Endodermal cell (in vitro differentiated cells): ENCODE data around the gene ADGRD1. TPM values are rescaled to one million over a fixed set of nuclear protein-coding genes. Genes with fewer than 3 reads are reported as not detected.
A peak's percentile ranks its signal among the peaks of the same experiment; 100 is the strongest.

Experiments
- DNase-seq: peaks from one replicate; pipeline ENCODE4 v3.0.0-alpha.2; 2017
- H3K27ac ChIP-seq: 2 replicates; pipeline ENCODE4 v1.5.1; 2013; ENCODE audit warnings: mild to moderate bottlenecking, low read depth, low read length, moderate library complexity
- H3K27me3 ChIP-seq: 2 replicates; pipeline ENCODE4 v1.6.1; 2013; ENCODE audit warnings: mild to moderate bottlenecking, low read length, moderate library complexity; ENCODE audit not compliant: insufficient read depth, control insufficient read depth, poor library complexity, severe bottlenecking
- H3K36me3 ChIP-seq: 2 replicates; pipeline ENCODE4 v1.7.0; 2013; ENCODE audit warnings: mild to moderate bottlenecking, low read length, moderate library complexity; ENCODE audit not compliant: control insufficient read depth, insufficient read depth
- H3K4me1 ChIP-seq: one replicate; pipeline ENCODE4 v1.7.0; 2013; ENCODE audit warnings: low read length; ENCODE audit not compliant: control insufficient read depth, insufficient read depth
- H3K4me3 ChIP-seq: 2 replicates; pipeline ENCODE4 v1.5.1; 2013; ENCODE audit warnings: mild to moderate bottlenecking, low read length, moderate library complexity
- H3K9ac ChIP-seq: 2 replicates; pipeline ENCODE4 v1.6.1; 2013; ENCODE audit warnings: mild to moderate bottlenecking, low read length, moderate library complexity; ENCODE audit not compliant: poor library complexity, severe bottlenecking; ENCODE audit errors: extremely low read depth
- H3K9me3 ChIP-seq: 2 replicates; pipeline ENCODE4 v1.6.1; 2013; ENCODE audit warnings: mild to moderate bottlenecking, low read length, moderate library complexity; ENCODE audit not compliant: control insufficient read depth
- H3K27ac Mint-ChIP-seq: 2 replicates; pipeline ENCODE4 v1.8.0; 2020; ENCODE audit warnings: mixed read lengths
- H3K27me3 Mint-ChIP-seq: 2 replicates; pipeline ENCODE4 v1.8.0; 2021; ENCODE audit warnings: mild to moderate bottlenecking, mixed read lengths; ENCODE audit not compliant: insufficient read depth
- H3K36me3 Mint-ChIP-seq: 2 replicates; pipeline ENCODE4 v1.8.0; 2020; ENCODE audit warnings: low read depth, mixed read lengths
- H3K4me1 Mint-ChIP-seq: 2 replicates; pipeline ENCODE4 v1.8.0; 2020; ENCODE audit warnings: mixed read lengths
- H3K4me3 Mint-ChIP-seq: 2 replicates; pipeline ENCODE4 v1.8.0; 2020; ENCODE audit warnings: mild to moderate bottlenecking, moderate library complexity, mixed read lengths
- H3K9me3 Mint-ChIP-seq: 2 replicates; pipeline ENCODE4 v1.8.0; 2020; ENCODE audit warnings: mild to moderate bottlenecking, mixed read lengths
- CTCF ChIP-seq: fragments of 200-600 bp; sonication (generic); conservative IDR thresholded peaks from 2 replicates; pipeline ENCODE4 v1.5.0; 2021; ENCODE audit warnings: antibody characterized with exemption, mild to moderate bottlenecking
- WGBS, 2 experiments: methylation state at CpG; one replicate each; pipeline versions ENCODE4 v1.1.5 to v1.1.7; 2013; ENCODE audit warnings: missing lambda C conversion rate in 2 of 2, mixed read lengths in 1 of 2; ENCODE audit not compliant: insufficient coverage in 1 of 2, insufficient read length in 1 of 2; 5-methylcytosine and 5-hydroxymethylcytosine counted together
- total RNA-seq, 2 donors: library from RNA; stranded (reverse); fragmentation: NEBNext Ultra II Directional in 1 of 2; extraction: Animal tissue kit (Norgen Biotek cat#: 25700) in 1 of 2; gene quantifications; 2 replicates in 1 of 2; 3 replicates in 1 of 2; pipeline ENCODE4 v1.2.1, GENCODE V29; 2021

The ADGRD1 gene
- total RNA-seq, 2 donors from 2014 or later: 1.3 to 2.9 TPM

- no peak overlapping the region for H3K9ac ChIP-seq
- Mint-ChIP-seq H3K9me3 (peaks cover 2% of the 10 kb centered on the region), H3K4me1 (no peaks in the 10 kb centered on the region), H3K27ac (peak overlapping the region; percentile 52), H3K4me3 (no peak overlapping the region), H3K27me3 (no peaks in the 10 kb centered on the region), H3K36me3 (no peaks in the 10 kb centered on the region)
- no peak overlapping the region for H3K4me3 ChIP-seq
- no peak overlapping the region for H3K27ac ChIP-seq
- 83 to 91% methylated on average over 4 to 15 of the region's 15 CpGs for WGBS, 2 experiments
- TF ChIP-seq CTCF: no peak
- no peak for DNase-seq
- H3K36me3 ChIP-seq: no peaks in the 10 kb centered on the region
- no peaks in the 10 kb centered on the region for H3K9me3 ChIP-seq
- no peaks in the 10 kb centered on the region for H3K27me3 ChIP-seq
- H3K4me1 ChIP-seq: no peaks in the 10 kb centered on the region
Measured at GRCh38 chr12:131044136-131044535, 90.4 kb downstream of the ADGRD1 start.

- 94 to 96% methylated on average over 46 to 56 of the region's 56 CpGs for WGBS, 2 experiments
- Histone ChIP-seq H3K36me3 (no peaks in the 10 kb centered on the region), H3K4me3 (no peak overlapping the region), H3K9ac (no peak overlapping the region), H3K27me3 (no peaks in the 10 kb centered on the region), H3K9me3 (no peaks in the 10 kb centered on the region), H3K27ac (no peak overlapping the region), H3K4me1 (no peaks in the 10 kb centered on the region)
- no peaks in the 10 kb centered on the region for H3K4me1 Mint-ChIP-seq
- H3K9me3 Mint-ChIP-seq: peaks cover 2% of the 10 kb centered on the region
- DNase-seq: no peak
- no peaks in the 10 kb centered on the region for H3K36me3 Mint-ChIP-seq
- TF ChIP-seq CTCF: no peak
- H3K27me3 Mint-ChIP-seq: no peaks in the 10 kb centered on the region
- no peak overlapping the region for H3K27ac Mint-ChIP-seq
- no peak overlapping the region for H3K4me3 Mint-ChIP-seq
Measured at GRCh38 chr12:131044760-131045381, 91.2 kb downstream of the ADGRD1 start.

- H3K4me1 Mint-ChIP-seq: no peaks in the 10 kb centered on the region
- 95% methylated on average over 8 to 13 of the region's 13 CpGs for WGBS, 2 experiments
Measured at GRCh38 chr12:131045705-131046460, 92.2 kb downstream of the ADGRD1 start.

More at GRCh38 chr12:131045705-131046460, 92.2 kb downstream of the ADGRD1 start:
- H3K9me3 ChIP-seq: no peaks in the 10 kb centered on the region
- H3K4me3 ChIP-seq: no peak overlapping the region
- no peak overlapping the region for H3K9ac ChIP-seq
- no peaks in the 10 kb centered on the region for H3K27me3 ChIP-seq
- H3K9me3 Mint-ChIP-seq: peaks cover 2% of the 10 kb centered on the region
- no peaks in the 10 kb centered on the region for H3K36me3 Mint-ChIP-seq
- no peak overlapping the region for H3K4me3 Mint-ChIP-seq
- no peak overlapping the region for H3K27ac ChIP-seq
- H3K36me3 ChIP-seq: no peaks in the 10 kb centered on the region
- H3K4me1 ChIP-seq: no peaks in the 10 kb centered on the region
- no peak for TF ChIP-seq CTCF
- H3K27me3 Mint-ChIP-seq: no peaks in the 10 kb centered on the region
- no peak for DNase-seq
- H3K27ac Mint-ChIP-seq: no peak overlapping the region
